H1 (cell line): ENCODE measurements around the gene CDK19. TPM values are rescaled to one million over a fixed set of nuclear protein-coding genes. Genes with fewer than 3 reads are reported as not detected.

Experiments
- CTBP2 ChIP-seq: IDR thresholded peaks from 2 replicates; pipeline ENCODE4 v1.7.0; 2011; ENCODE audit warnings: borderline replicate concordance, mild to moderate bottlenecking, moderate library complexity, mixed read lengths, low read length; ENCODE audit not compliant: insufficient read depth, insufficient read length
- NANOG ChIP-seq: IDR thresholded peaks from 2 replicates; pipeline ENCODE4 v1.6.1; 2011; ENCODE audit warnings: low read length, low read depth, mild to moderate bottlenecking, inconsistent platforms; ENCODE audit not compliant: insufficient read depth, poor library complexity, severe bottlenecking
- polyA plus RNA-seq, 7 experiments: library from polyadenylated mRNA; depleted of rRNA in 3 of 7; stranded (reverse) in 5 of 7; unstranded in 2 of 7; fragments of >200 nt in 5 of 7; fragments of 200-250 nt in 2 of 7; gene quantifications; 1 replicate in 5 of 7; 2 replicates in 1 of 7; 4 replicates in 1 of 7; pipeline versions ENCODE4 v1.2.1 to v1.2.3, GENCODE V29; 2011 to 2013; ENCODE audit warnings: missing spikeins in 2 of 7, mixed read lengths in 2 of 7
- total RNA-seq: library from RNA; stranded (reverse); fragmentation: NEBNext Ultra II Directional; extraction: Animal tissue kit (Norgen Biotek cat#: 25700); gene quantifications from 2 replicates; pipeline ENCODE4 v1.2.1, GENCODE V29; 2021
- TF ChIP-seq, protein P1 (sequence below): IDR thresholded peaks from 2 replicates; pipeline ENCODE4 v1.6.1; 2012; ENCODE audit warnings: inconsistent platforms

The CDK19 gene
- total and polyA plus RNA-seq, 2 of the 8 experiments (the other 6 are each of a cell fraction or from before 2014, with no cell fraction given) = 4.9 to 12.6 TPM

DNA sequence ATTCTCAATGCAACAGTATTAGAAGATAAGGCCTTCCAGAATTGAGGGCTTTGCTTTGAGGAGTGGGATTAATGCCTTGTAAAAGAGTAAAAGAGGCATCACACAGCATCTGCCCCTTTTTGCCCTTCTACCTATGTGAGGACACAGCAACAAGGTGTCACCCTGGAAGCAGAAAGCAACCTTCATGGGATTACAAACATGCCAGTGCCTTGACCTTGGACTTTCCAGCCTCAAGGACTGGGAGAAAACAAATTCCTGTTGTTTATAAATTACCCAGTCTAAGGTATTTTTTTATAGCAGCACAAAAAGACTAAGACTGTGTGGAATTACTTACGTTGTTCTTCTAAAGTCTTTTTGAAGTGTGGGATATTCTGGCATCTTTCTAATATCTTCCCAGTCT, 188.8 kb downstream of the CDK19 start (continued):
- TF ChIP-seq NANOG (no peak), CTBP2 (no peak)
- TF ChIP-seq, protein P1, sequence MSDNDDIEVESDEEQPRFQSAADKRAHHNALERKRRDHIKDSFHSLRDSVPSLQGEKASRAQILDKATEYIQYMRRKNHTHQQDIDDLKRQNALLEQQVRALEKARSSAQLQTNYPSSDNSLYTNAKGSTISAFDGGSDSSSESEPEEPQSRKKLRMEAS = no peak
